Measurements from ENCODE around the gene ASNSD1. TPM values are rescaled to one million over a fixed set of nuclear protein-coding genes. Genes with fewer than 3 reads are reported as not detected.

The ASNSD1 gene
- total and polyA plus RNA-seq, 2 donors (not counting 1 experiment from before 2014, with no cell fraction given), result 13.0 to 29.8 TPM

- Histone ChIP-seq H3K79me2 (ENCODE audit: control insufficient read depth, insufficient read depth, low read length) (no peaks in the 10 kb centered on the region), H3K27me3 (replicated peaks in 1 of 4; ENCODE audit: control extremely low read depth in 1 of 4, control insufficient read depth in 3 of 4, insufficient read depth in 4 of 4, low read length in 3 of 4) (no peaks in the 10 kb centered on the region), H2AFZ (ENCODE audit: insufficient read depth, low read depth, low read length, poor library complexity, severe bottlenecking) (no peak overlapping the region), H4K20me1 (ENCODE audit: control insufficient read depth, insufficient read depth, low read length, poor library complexity, severe bottlenecking) (no peaks in the 10 kb centered on the region), H3K9me3 (ENCODE audit: control extremely low read depth in 1 of 3, control insufficient read depth in 2 of 3, insufficient read depth in 1 of 3, low read length in 2 of 3) (no peaks in the 10 kb centered on the region), H3K9ac (ENCODE audit: low read length) (no peak overlapping the region), H3K4me3 (ENCODE audit: control extremely low read depth in 1 of 5, extremely low read depth in 1 of 5, insufficient read depth in 1 of 5, low read depth in 2 of 5, low read length in 4 of 5) (no peak overlapping the region), H3K36me3 (replicated peaks in 1 of 2; ENCODE audit: control extremely low read depth in 1 of 2, control insufficient read depth in 1 of 2, extremely low read depth in 1 of 2, insufficient read depth in 2 of 2, low read length in 1 of 2) (no peaks in the 10 kb centered on the region), H3K4me2 (replicated peaks; ENCODE audit: low read depth, low read length, poor library complexity, severe bottlenecking) (no peak overlapping the region), H3K27ac (ENCODE audit: low read length in 2 of 2) (no peak overlapping the region), H3K4me1 (ENCODE audit: control insufficient read depth in 2 of 2, insufficient read depth in 2 of 2, low read length in 2 of 2) (peaks cover 0 to 4% of the 10 kb centered on the region in 2 donors)
- intact Hi-C loops (cut with micrococcal nuclease), result no loop called here
- H3K27me3 Mint-ChIP-seq, result no peaks in the 10 kb centered on the region
- TF ChIP-seq EZH2 (IDR thresholded peaks at IDR 0.05; ENCODE audit: borderline replicate concordance, insufficient read depth, low read depth, low read length, poor library complexity, severe bottlenecking), result no peak
- no peak for TF ChIP-seq CTCF (IDR thresholded peaks at IDR 0.05)
- DNase-seq (no peak), ATAC-seq (ENCODE audit: low read depth) (no peak)
- H3K4me3 Mint-ChIP-seq, result no peak overlapping the region
- POLR2A ChIA-PET, result no interaction called here
- no CpG with 5 or more reads among the region's 2 CpGs for WGBS (ENCODE audit: insufficient coverage)
- CTCF ChIA-PET, result interaction anchor here (1.3 to 3.8 kb wide), 3 partner anchors 9 to 45 kb away, joined by 3 to 62 read pairs (median 4); partner anchors contain the start of gene ASNSD1
- peaks cover 2% of the 10 kb centered on the region for H3K4me1 Mint-ChIP-seq
- H3K27ac Mint-ChIP-seq, result no peak overlapping the region
- H3K9me3 Mint-ChIP-seq (ENCODE audit: insufficient read depth), result no peaks in the 10 kb centered on the region
These were observed 39.4 kb downstream of the ASNSD1 start for GRCh38 chr2:189700681-189701080.

GRCh38 chr2:189702071-189702470 is 40.8 kb downstream of the ASNSD1 start:
- peaks cover 2% of the 10 kb centered on the region for H3K4me1 Mint-ChIP-seq
- DNase-seq, result peak; percentile 12
- no peak overlapping the region for H3K27ac ChIP-seq (ENCODE audit: low read length in 2 of 2)
- ChIA-PET CTCF (interaction anchor here (1.3 to 3.8 kb wide), 4 partner anchors 41 to 46 kb away, joined by 4 to 62 read pairs (median 7); partner anchors contain the start of gene ASNSD1), POLR2A (no interaction called here)
- H3K4me1 ChIP-seq (ENCODE audit: control insufficient read depth in 2 of 2, insufficient read depth in 2 of 2, low read length in 2 of 2), result peaks cover 0 to 4% of the 10 kb centered on the region in 2 donors
- no peak overlapping the region for H3K4me3 Mint-ChIP-seq
- no peak overlapping the region for H3K27ac Mint-ChIP-seq
- H3K36me3 ChIP-seq (replicated peaks in 1 of 2; ENCODE audit: control extremely low read depth in 1 of 2, control insufficient read depth in 1 of 2, extremely low read depth in 1 of 2, insufficient read depth in 2 of 2, low read length in 1 of 2), result peaks cover 0 to 4% of the 10 kb centered on the region in 2 experiments
- no peak for ATAC-seq (ENCODE audit: low read depth)
- no peaks in the 10 kb centered on the region for H4K20me1 ChIP-seq (ENCODE audit: control insufficient read depth, insufficient read depth, low read length, poor library complexity, severe bottlenecking)
- TF ChIP-seq EZH2 (IDR thresholded peaks at IDR 0.05; ENCODE audit: borderline replicate concordance, insufficient read depth, low read depth, low read length, poor library complexity, severe bottlenecking), result no peak
- no peak for TF ChIP-seq CTCF (IDR thresholded peaks at IDR 0.05)
- H3K27me3 ChIP-seq (replicated peaks in 1 of 4; ENCODE audit: control extremely low read depth in 1 of 4, control insufficient read depth in 3 of 4, insufficient read depth in 4 of 4, low read length in 3 of 4), result no peaks in the 10 kb centered on the region
- H3K4me2 ChIP-seq (replicated peaks; ENCODE audit: low read depth, low read length, poor library complexity, severe bottlenecking), result no peak overlapping the region
- no peaks in the 10 kb centered on the region for H3K79me2 ChIP-seq (ENCODE audit: control insufficient read depth, insufficient read depth, low read length)
- H2AFZ ChIP-seq (ENCODE audit: insufficient read depth, low read depth, low read length, poor library complexity, severe bottlenecking), result no peak overlapping the region
- H3K4me3 ChIP-seq (ENCODE audit: control extremely low read depth in 1 of 5, extremely low read depth in 1 of 5, insufficient read depth in 1 of 5, low read depth in 2 of 5, low read length in 4 of 5), result no peak overlapping the region
- H3K9ac ChIP-seq (ENCODE audit: low read length), result no peak overlapping the region
- H3K27me3 Mint-ChIP-seq, result no peaks in the 10 kb centered on the region
- H3K9me3 Mint-ChIP-seq (ENCODE audit: insufficient read depth), result no peaks in the 10 kb centered on the region
- H3K9me3 ChIP-seq (ENCODE audit: control extremely low read depth in 1 of 3, control insufficient read depth in 2 of 3, insufficient read depth in 1 of 3, low read length in 2 of 3), result no peaks in the 10 kb centered on the region
- intact Hi-C loops (cut with micrococcal nuclease), result no loop called here

Measured in B cell (primary cell).